Rectal smooth muscle tissue (tissue), 1 donor: Measurements from ENCODE around the gene FMNL2.

Experiments used
- H3K27ac ChIP-seq: one replicate; pipeline ENCODE4 v1.7.0; 2013; ENCODE audit warnings: low read depth, low read length, inconsistent platforms
- H3K27me3 ChIP-seq: one replicate; pipeline ENCODE4 v1.7.0; 2013; ENCODE audit warnings: low read length; ENCODE audit not compliant: control insufficient read depth, insufficient read depth
- H3K36me3 ChIP-seq: one replicate; pipeline ENCODE4 v1.7.0; 2013; ENCODE audit warnings: low read length; ENCODE audit not compliant: control insufficient read depth, insufficient read depth
- H3K4me1 ChIP-seq: one replicate; pipeline ENCODE4 v1.7.0; 2013; ENCODE audit warnings: low read length; ENCODE audit not compliant: control insufficient read depth, insufficient read depth
- H3K4me3 ChIP-seq: one replicate; pipeline ENCODE4 v1.7.0; 2013; ENCODE audit warnings: low read length
- H3K9ac ChIP-seq: one replicate; pipeline ENCODE4 v1.7.0; 2013; ENCODE audit warnings: low read length

FMNL2 gene

GRCh38 chr2:152620208-152620607 is 285.2 kb downstream of the FMNL2 start:
- no peaks in the 10 kb centered on the region for H3K27me3 ChIP-seq
- H3K4me1 ChIP-seq = peaks cover 3% of the 10 kb centered on the region
- H3K27ac ChIP-seq = peak overlapping the region; percentile 87
- no peaks in the 10 kb centered on the region for H3K36me3 ChIP-seq
- H3K4me3 ChIP-seq = peak overlapping the region; percentile 7
- no peak overlapping the region for H3K9ac ChIP-seq

GRCh38 chr2:152620985-152621384 is 286.0 kb downstream of the FMNL2 start:
- Histone ChIP-seq H3K4me1 (peaks cover 3% of the 10 kb centered on the region), H3K4me3 (no peak overlapping the region), H3K27me3 (no peaks in the 10 kb centered on the region), H3K27ac (peak overlapping the region; percentile 87), H3K9ac (no peak overlapping the region), H3K36me3 (no peaks in the 10 kb centered on the region)

- Histone ChIP-seq H3K9ac (no peak overlapping the region), H3K36me3 (no peaks in the 10 kb centered on the region), H3K27me3 (no peaks in the 10 kb centered on the region), H3K27ac (no peak overlapping the region), H3K4me1 (peaks cover 3% of the 10 kb centered on the region), H3K4me3 (no peak overlapping the region)
Observed at GRCh38 chr2:152622219-152622618, 287.2 kb downstream of the FMNL2 start.

GRCh38 chr2:152623076-152623740 is 288.2 kb downstream of the FMNL2 start:
- H3K27me3 ChIP-seq = no peaks in the 10 kb centered on the region

GRCh38 chr2:152623775-152624174 is 288.8 kb downstream of the FMNL2 start:
- Histone ChIP-seq H3K36me3 (no peaks in the 10 kb centered on the region), H3K27ac (no peak overlapping the region), H3K4me3 (no peak overlapping the region), H3K27me3 (no peaks in the 10 kb centered on the region), H3K4me1 (peaks cover 3% of the 10 kb centered on the region), H3K9ac (no peak overlapping the region)

More at GRCh38 chr2:152623076-152623740, 288.2 kb downstream of the FMNL2 start:
- Histone ChIP-seq H3K4me1 (peaks cover 3% of the 10 kb centered on the region), H3K4me3 (no peak overlapping the region), H3K27ac (no peak overlapping the region), H3K36me3 (no peaks in the 10 kb centered on the region), H3K9ac (no peak overlapping the region)

- peaks cover 2% of the 10 kb centered on the region for H3K4me1 ChIP-seq
- no peak overlapping the region for H3K9ac ChIP-seq
- no peaks in the 10 kb centered on the region for H3K27me3 ChIP-seq
- no peak overlapping the region for H3K4me3 ChIP-seq
- no peak overlapping the region for H3K27ac ChIP-seq
- no peaks in the 10 kb centered on the region for H3K36me3 ChIP-seq
Observed at GRCh38 chr2:152624805-152625204, 289.8 kb downstream of the FMNL2 start.

- H3K4me3 ChIP-seq = no peak overlapping the region
- H3K9ac ChIP-seq = no peak overlapping the region
- H3K27me3 ChIP-seq = no peaks in the 10 kb centered on the region
- no peaks in the 10 kb centered on the region for H3K36me3 ChIP-seq
- H3K4me1 ChIP-seq = no peaks in the 10 kb centered on the region
- no peak overlapping the region for H3K27ac ChIP-seq
Observed at GRCh38 chr2:152626911-152627339, 292.0 kb downstream of the FMNL2 start.

- Histone ChIP-seq H3K9ac (no peak overlapping the region), H3K4me3 (no peak overlapping the region), H3K4me1 (no peaks in the 10 kb centered on the region), H3K27ac (no peak overlapping the region), H3K27me3 (no peaks in the 10 kb centered on the region), H3K36me3 (no peaks in the 10 kb centered on the region)
Observed at GRCh38 chr2:152627351-152627957, 292.5 kb downstream of the FMNL2 start.

- no peaks in the 10 kb centered on the region for H3K36me3 ChIP-seq
- H3K27me3 ChIP-seq = no peaks in the 10 kb centered on the region
- no peak overlapping the region for H3K4me3 ChIP-seq
- H3K27ac ChIP-seq = no peak overlapping the region
- no peaks in the 10 kb centered on the region for H3K4me1 ChIP-seq
- H3K9ac ChIP-seq = no peak overlapping the region
Observed at GRCh38 chr2:152629202-152629601, 294.2 kb downstream of the FMNL2 start.

GRCh38 chr2:152630466-152630865 is 295.5 kb downstream of the FMNL2 start:
- H3K4me3 ChIP-seq = no peak overlapping the region
- H3K4me1 ChIP-seq = no peaks in the 10 kb centered on the region
- no peak overlapping the region for H3K9ac ChIP-seq
- H3K36me3 ChIP-seq = no peaks in the 10 kb centered on the region
- H3K27ac ChIP-seq = no peak overlapping the region
- no peaks in the 10 kb centered on the region for H3K27me3 ChIP-seq

GRCh38 chr2:152632736-152633135 is 297.8 kb downstream of the FMNL2 start:
- no peaks in the 10 kb centered on the region for H3K36me3 ChIP-seq
- no peaks in the 10 kb centered on the region for H3K4me1 ChIP-seq
- H3K4me3 ChIP-seq = no peak overlapping the region
- H3K27me3 ChIP-seq = no peaks in the 10 kb centered on the region
- H3K27ac ChIP-seq = no peak overlapping the region
- H3K9ac ChIP-seq = no peak overlapping the region

GRCh38 chr2:152635635-152636298 is 300.8 kb downstream of the FMNL2 start:
- Histone ChIP-seq H3K4me1 (no peaks in the 10 kb centered on the region), H3K36me3 (peaks cover 7% of the 10 kb centered on the region), H3K27ac (no peak overlapping the region), H3K9ac (no peak overlapping the region), H3K27me3 (no peaks in the 10 kb centered on the region), H3K4me3 (no peak overlapping the region)
